ENCODE data around the gene GRK4.

The GRK4 gene

DNA sequence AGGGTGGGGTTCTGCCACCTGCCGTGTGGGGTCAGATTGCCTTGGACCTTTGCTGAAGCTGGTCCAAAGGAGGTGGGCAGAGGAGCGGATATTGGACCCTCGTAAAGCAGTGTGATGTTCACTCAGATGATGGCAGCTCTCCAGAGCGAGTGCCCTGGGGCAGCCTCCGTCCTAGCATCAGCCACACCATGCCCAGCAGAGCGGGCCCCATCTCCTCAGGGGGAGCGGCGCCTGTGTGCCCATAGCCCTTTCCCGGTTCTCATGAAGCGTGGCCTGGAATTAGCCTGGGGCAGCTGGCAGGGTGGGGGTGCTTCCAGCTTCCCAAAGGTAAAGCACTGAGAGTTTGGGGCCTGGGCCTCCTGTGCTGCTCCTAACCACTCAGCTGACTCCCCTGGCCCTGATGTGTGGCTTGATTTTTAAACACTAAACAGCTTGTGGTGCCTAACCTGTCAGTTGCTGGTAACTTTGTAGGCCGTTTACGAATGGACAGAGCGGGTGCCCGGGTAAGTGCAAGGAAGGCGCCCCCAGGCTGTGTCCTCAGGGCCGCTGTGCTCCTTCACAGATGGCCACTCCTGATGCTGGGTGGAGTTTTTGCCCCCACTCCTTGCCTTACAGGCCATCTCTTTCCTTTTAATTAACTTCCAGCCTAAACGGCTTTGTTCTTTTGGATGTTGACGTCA lies 36.2 kb upstream of the GRK4 start (continued):
- TF ChIP-seq, protein P1, sequence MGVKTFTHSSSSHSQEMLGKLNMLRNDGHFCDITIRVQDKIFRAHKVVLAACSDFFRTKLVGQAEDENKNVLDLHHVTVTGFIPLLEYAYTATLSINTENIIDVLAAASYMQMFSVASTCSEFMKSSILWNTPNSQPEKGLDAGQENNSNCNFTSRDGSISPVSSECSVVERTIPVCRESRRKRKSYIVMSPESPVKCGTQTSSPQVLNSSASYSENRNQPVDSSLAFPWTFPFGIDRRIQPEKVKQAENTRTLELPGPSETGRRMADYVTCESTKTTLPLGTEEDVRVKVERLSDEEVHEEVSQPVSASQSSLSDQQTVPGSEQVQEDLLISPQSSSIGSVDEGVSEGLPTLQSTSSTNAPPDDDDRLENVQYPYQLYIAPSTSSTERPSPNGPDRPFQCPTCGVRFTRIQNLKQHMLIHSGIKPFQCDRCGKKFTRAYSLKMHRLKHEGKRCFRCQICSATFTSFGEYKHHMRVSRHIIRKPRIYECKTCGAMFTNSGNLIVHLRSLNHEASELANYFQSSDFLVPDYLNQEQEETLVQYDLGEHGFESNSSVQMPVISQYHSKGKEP (tag by site-specific recombination; IDR thresholded peaks at IDR 0.05), result no peak
- TF ChIP-seq ZNF670 (tag by site-specific recombination; IDR thresholded peaks at IDR 0.05; ENCODE audit: low read depth) (no peak), ZNF341 (tag by site-specific recombination; IDR thresholded peaks at IDR 0.05; ENCODE audit: low read depth) (no peak), ZNF266 (tag by site-specific recombination; IDR thresholded peaks at IDR 0.05; ENCODE audit: low read depth) (no peak)
- TF ChIP-seq, protein P2, sequence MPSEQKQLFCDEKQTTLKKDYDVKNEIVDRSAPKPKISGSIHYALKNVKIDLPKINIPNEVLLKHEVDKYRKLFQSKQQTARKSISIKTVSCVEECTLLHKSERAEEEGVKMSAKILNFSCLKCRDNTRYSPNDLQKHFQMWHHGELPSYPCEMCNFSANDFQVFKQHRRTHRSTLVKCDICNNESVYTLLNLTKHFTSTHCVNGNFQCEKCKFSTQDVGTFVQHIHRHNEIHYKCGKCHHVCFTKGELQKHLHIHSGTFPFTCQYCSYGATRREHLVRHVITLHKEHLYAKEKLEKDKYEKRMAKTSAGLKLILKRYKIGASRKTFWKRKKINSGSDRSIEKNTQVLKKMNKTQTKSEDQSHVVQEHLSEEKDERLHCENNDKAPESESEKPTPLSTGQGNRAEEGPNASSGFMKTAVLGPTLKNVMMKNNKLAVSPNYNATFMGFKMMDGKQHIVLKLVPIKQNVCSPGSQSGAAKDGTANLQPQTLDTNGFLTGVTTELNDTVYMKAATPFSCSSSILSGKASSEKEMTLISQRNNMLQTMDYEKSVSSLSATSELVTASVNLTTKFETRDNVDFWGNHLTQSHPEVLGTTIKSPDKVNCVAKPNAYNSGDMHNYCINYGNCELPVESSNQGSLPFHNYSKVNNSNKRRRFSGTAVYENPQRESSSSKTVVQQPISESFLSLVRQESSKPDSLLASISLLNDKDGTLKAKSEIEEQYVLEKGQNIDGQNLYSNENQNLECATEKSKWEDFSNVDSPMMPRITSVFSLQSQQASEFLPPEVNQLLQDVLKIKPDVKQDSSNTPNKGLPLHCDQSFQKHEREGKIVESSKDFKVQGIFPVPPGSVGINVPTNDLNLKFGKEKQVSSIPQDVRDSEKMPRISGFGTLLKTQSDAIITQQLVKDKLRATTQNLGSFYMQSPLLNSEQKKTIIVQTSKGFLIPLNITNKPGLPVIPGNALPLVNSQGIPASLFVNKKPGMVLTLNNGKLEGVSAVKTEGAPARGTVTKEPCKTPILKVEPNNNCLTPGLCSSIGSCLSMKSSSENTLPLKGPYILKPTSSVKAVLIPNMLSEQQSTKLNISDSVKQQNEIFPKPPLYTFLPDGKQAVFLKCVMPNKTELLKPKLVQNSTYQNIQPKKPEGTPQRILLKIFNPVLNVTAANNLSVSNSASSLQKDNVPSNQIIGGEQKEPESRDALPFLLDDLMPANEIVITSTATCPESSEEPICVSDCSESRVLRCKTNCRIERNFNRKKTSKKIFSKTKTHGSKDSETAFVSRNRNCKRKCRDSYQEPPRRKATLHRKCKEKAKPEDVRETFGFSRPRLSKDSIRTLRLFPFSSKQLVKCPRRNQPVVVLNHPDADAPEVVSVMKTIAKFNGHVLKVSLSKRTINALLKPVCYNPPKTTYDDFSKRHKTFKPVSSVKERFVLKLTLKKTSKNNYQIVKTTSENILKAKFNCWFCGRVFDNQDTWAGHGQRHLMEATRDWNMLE (tag by site-specific recombination; conservative IDR thresholded peaks at IDR 0.05; ENCODE audit: low read depth), result no peak
- TF ChIP-seq, protein P3, sequence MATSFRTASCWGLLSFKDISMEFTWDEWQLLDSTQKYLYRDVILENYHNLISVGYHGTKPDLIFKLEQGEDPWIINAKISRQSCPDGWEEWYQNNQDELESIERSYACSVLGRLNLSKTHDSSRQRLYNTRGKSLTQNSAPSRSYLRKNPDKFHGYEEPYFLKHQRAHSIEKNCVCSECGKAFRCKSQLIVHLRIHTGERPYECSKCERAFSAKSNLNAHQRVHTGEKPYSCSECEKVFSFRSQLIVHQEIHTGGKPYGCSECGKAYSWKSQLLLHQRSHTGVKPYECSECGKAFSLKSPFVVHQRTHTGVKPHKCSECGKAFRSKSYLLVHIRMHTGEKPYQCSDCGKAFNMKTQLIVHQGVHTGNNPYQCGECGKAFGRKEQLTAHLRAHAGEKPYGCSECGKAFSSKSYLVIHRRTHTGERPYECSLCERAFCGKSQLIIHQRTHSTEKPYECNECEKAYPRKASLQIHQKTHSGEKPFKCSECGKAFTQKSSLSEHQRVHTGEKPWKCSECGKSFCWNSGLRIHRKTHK (tag by site-specific recombination; IDR thresholded peaks at IDR 0.05), result no peak

DNA sequence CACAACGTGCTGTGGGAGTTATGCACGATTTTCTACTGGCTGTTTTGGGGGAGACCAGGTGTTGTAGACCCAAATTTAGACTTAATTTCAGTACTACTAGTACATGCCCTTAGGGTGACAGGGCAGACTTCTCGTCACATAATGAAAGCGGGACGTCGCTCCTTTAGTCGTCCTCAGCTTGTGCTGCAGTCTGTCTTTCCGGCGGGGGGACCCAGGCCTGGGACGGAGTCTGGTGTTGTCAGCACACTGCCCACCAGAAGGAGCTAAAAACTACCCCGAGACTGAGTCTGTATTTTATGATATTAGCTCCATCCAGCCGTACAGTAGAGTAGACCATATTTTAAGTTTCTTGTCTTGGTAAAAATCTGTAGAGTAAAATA lies 35.7 kb upstream of the GRK4 start:
- H3K27ac ChIP-seq (ENCODE audit: extremely low read depth, low read depth, low read length), result no peak overlapping the region
- no peaks in the 10 kb centered on the region for H3K4me1 ChIP-seq (ENCODE audit: control insufficient read depth, insufficient read depth, low read length)
- POLR2A ChIA-PET, result no interaction called here
- TF ChIP-seq, protein P2 (tag by site-specific recombination; conservative IDR thresholded peaks at IDR 0.05; ENCODE audit: low read depth), result no peak
- TF ChIP-seq ZNF37A (tag by site-specific recombination; IDR thresholded peaks at IDR 0.05) (no peak), SCRT1 (tag by site-specific recombination; IDR thresholded peaks at IDR 0.05; ENCODE audit: borderline replicate concordance) (no peak), ZNF621 (tag by site-specific recombination; IDR thresholded peaks at IDR 0.05) (no peak), ZBTB20 (tag by site-specific recombination; IDR thresholded peaks at IDR 0.05) (no peak)
- no peaks in the 10 kb centered on the region for H3K9me3 ChIP-seq (ENCODE audit: control insufficient read depth, insufficient read depth, low read depth, low read length)
- H3K4me3 ChIP-seq (ENCODE audit: low read depth, low read length), result no peak overlapping the region
- H3K36me3 ChIP-seq (ENCODE audit: control insufficient read depth in 2 of 2, insufficient read depth in 1 of 2, low read length in 2 of 2), result peaks cover 0 to 95% of the 10 kb centered on the region in 2 experiments; a peak in 1 of 3 replicates
- CTCF ChIA-PET, result interaction anchor here (0.6 kb wide), 1 partner anchor 164 kb away, joined by 3 read pairs; no protein-coding TSS in a partner anchor

All from HEK293 (cell line).